Head of caudate nucleus (tissue), 42 donors: ENCODE measurements around the gene MCM10.

Source experiments
- DNase-seq, 42 donors: peaks; one replicate each; pipeline versions ENCODE4 v3.0.0 to v3.0.0-alpha.2; 2020 to 2021; ENCODE audit warnings: mixed read lengths in 7 of 42
- intact Hi-C: fragments of 100-400 bp; cut with DNase I; formaldehyde crosslinking; loops from one replicate; pipeline ENCODE4 v1.15.0; 2022

The MCM10 gene

GRCh38 chr10:13158401-13158800 is 3.0 kb upstream of the MCM10 start:
- peak in 7 of 42 donors; percentile 2 to 47 (median 15) for DNase-seq
- intact Hi-C loops = no loop called here

- no peak for DNase-seq
- intact Hi-C loops = loop anchor here (5.0 kb wide), 1 partner anchor 140 kb away; the partner anchor contains the start of gene PHYH
Measured at GRCh38 chr10:13161857-13162271, 506 bp downstream of the MCM10 start.

- DNase-seq = no peak
- intact Hi-C loops = loop anchor here (5.0 kb wide), 1 partner anchor 138 kb away; the partner anchor contains the start of gene PHYH
Measured at GRCh38 chr10:13163859-13164258, 2.5 kb downstream of the MCM10 start.

GRCh38 chr10:13165177-13165576 is 3.8 kb downstream of the MCM10 start:
- no peak for DNase-seq
- intact Hi-C loops = no loop called here

DNA sequence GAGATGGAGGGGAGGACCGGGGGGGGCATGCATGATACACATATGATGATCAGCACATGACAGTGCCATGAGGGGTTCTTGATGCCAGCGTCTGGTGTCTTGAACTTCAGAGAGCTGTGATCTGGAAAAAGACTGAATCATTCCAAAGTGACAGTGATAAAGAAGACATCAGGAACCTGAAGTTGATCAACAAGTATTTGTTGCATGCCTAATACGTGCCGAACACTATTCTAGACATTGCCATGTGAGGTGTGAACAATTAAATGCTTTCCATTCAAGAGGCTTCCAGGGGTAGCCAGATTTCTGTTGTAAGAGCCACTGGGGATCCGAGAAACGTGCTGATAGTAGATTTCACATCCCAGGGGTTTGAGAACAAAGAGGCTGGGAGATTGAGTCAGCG is 6.2 kb downstream of the MCM10 start:
- intact Hi-C loops = no loop called here
- no peak for DNase-seq

- intact Hi-C loops = no loop called here
Measured at GRCh38 chr10:13168781-13169180, 7.4 kb downstream of the MCM10 start.

DNA sequence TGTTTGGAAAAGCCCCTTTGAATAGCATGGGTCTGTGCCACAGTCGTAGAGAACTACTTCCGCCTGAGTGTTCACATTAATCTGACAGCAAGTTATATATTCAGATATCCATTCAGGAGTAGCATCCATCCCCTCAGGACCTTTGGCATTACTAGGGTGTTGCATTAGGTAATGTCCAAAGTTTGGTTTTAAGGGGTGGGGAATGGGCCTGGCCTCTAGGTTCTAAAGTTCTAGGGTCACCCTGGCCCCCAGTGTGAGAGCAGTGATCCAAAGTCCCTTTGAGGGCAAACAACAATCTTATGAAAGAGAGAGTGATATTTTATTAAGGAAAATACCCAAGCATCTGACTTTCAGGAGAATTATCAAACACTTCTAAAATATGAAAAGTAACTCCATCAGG is 12.3 kb downstream of the MCM10 start:
- DNase-seq = no peak
- intact Hi-C loops = no loop called here

More at GRCh38 chr10:13168781-13169180, 7.4 kb downstream of the MCM10 start:
- DNase-seq = no peak

GRCh38 chr10:13180788-13181187 is 19.4 kb downstream of the MCM10 start:
- no peak for DNase-seq
- intact Hi-C loops = no loop called here

DNA sequence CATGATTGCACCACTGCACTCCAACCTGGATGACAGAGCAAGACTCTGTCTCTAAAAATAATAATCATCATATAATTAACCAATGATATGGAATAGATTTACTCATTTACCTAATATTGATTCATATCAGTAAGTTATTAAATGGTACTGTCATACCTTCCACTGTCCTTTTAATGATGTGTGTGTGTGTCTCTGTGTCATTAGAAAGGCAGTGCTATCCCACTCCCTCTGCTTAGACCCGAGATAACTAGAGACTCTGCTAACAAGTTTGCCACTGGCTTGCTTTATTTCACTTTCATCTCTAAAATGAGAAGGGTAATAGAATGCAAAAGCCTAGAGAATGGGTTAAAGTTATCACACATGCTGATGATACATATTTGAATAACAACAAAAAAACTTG is 21.1 kb downstream of the MCM10 start:
- DNase-seq = no peak
- intact Hi-C loops = no loop called here

DNA sequence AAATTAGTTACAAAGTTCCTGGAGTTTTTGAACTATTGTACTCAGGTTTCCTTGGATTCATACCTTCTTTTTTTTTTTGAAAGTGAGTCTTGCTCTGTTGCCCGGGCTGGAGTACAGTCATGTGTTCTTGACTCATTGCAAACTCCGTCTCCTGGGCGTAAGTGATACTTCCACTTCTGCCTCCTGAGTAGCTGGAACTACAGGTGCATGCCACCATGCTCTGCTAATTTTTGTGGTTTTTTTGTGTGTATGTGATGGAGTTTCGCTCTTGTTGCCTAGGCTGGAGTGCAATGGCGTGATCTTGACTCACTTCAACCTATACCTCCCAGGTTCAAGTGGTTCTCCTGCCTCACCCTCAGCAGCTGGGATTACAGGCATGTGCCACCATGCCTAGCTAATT is 22.3 kb downstream of the MCM10 start:
- no peak for DNase-seq
- intact Hi-C loops = no loop called here

DNA sequence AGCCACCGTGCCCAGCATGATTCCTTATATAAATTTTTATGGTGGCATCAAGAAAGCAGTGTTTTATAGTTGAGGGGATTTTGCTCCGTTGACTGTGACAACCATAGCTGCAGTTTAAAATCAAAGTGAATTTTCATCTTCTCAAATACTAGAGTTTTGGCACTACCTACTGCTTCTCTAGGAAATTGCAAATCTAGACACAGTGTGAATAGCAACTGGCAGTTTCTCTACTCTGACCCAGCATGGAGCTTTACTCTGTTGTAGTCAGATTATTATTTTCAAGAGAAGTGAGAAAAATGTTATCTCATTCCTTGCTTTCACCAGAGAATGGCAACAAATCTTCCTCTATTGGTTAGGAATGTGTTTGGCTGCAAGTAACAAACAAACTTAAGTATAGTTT is 22.9 kb downstream of the MCM10 start:
- no peak for DNase-seq
- intact Hi-C loops = no loop called here

GRCh38 chr10:13184730-13185514 is 23.6 kb downstream of the MCM10 start:
- DNase-seq = no peak
- intact Hi-C loops = no loop called here

GRCh38 chr10:13187135-13187534 is 25.8 kb downstream of the MCM10 start:
- intact Hi-C loops = no loop called here

GRCh38 chr10:13188593-13188992 is 27.2 kb downstream of the MCM10 start:
- DNase-seq = no peak
- intact Hi-C loops = no loop called here

More at GRCh38 chr10:13187135-13187534, 25.8 kb downstream of the MCM10 start:
- no peak for DNase-seq

DNA sequence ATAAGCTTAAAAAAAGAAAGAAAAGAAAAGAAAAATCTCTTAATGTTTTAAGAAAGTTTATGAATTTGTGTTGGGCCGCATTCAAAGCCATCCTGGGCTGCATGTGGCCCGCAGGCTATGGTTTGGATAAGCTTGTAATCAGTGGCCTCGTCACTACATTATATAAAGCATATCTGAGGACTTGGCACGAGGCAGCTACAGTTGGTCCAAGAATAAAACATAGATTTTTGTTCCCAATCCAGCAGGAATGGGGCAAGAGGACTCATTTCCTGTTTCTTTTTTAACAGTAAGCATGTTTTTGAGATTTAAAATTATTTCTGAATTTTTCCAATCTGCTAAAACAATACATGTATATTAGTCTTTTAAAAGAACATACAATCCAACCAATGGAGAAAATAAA is 28.6 kb downstream of the MCM10 start:
- no peak for DNase-seq
- intact Hi-C loops = no loop called here

GRCh38 chr10:13190816-13191215 is 29.5 kb downstream of the MCM10 start:
- intact Hi-C loops = no loop called here
- DNase-seq = no peak

- intact Hi-C loops = no loop called here
- DNase-seq = no peak
Measured at GRCh38 chr10:13191362-13191761, 30.0 kb downstream of the MCM10 start.

- no peak for DNase-seq
- intact Hi-C loops = no loop called here
Measured at GRCh38 chr10:13193637-13194036, 32.3 kb downstream of the MCM10 start.

GRCh38 chr10:13195016-13195415 is 33.7 kb downstream of the MCM10 start:
- intact Hi-C loops = no loop called here
- DNase-seq = no peak

DNA sequence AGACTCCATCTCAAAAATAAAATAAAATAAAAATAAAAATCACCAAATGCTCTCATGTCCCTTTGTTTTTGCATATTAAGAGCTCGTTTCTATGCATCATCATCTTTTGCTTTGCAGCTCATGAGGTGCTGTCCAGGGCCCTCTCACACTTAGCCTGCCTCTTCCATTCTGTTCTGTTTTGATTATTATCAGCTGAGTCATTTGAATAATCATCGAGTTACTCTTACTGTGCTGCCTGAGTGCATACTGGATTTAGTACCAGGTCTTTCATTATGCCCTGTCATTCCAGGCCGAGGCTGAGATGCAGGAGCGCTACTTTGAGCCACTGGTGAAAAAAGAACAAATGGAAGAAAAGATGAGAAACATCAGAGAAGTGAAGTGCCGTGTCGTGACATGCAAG is 39.8 kb downstream of the MCM10 start:
- DNase-seq = no peak
- intact Hi-C loops = no loop called here

GRCh38 chr10:13206091-13206490 is 44.7 kb downstream of the MCM10 start:
- DNase-seq = no peak
- intact Hi-C loops = no loop called here
